ENCODE data around the gene PTPRD. TPM values are rescaled to one million over a fixed set of nuclear protein-coding genes. Genes with fewer than 3 reads are reported as not detected.

Gene PTPRD
- total RNA-seq, 1 experiment from 2014 or later, result not detected

DNA sequence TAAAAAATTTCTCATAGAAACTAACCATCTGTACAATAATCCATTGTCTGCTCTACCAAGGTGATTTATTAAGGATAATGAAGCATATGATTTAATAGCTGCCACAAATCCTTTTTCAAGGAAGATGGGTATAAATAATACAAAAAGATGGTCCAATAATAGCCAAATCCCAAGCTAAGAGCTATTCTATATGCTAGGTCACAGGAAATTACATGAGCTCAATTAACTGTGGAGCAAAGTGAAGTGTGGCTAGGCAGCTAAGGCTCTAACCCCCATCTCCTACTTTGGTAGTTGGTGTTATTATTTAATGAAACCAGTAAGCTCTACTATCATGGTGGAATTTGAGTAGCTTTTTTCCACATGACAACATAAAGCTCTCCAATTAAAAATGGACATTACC is 1768.3 kb downstream of the PTPRD start:
- no peak overlapping the region for H3K4me3 ChIP-seq (ENCODE audit: low read depth in 2 of 2, low read length in 2 of 2)
- in situ Hi-C loops (cut with HindIII; ENCODE audit: low pct_unique_long_range_greater_than_20kb, low sequenced_read_pairs), result no loop called here
- no TSS peak for BruUV-seq (replicated peaks)
- TF ChIP-seq SIN3A (IDR thresholded peaks at IDR 0.05; ENCODE audit: borderline replicate concordance, insufficient read depth, low read depth, low read length), result no peak
- TF ChIP-seq, protein P1, sequence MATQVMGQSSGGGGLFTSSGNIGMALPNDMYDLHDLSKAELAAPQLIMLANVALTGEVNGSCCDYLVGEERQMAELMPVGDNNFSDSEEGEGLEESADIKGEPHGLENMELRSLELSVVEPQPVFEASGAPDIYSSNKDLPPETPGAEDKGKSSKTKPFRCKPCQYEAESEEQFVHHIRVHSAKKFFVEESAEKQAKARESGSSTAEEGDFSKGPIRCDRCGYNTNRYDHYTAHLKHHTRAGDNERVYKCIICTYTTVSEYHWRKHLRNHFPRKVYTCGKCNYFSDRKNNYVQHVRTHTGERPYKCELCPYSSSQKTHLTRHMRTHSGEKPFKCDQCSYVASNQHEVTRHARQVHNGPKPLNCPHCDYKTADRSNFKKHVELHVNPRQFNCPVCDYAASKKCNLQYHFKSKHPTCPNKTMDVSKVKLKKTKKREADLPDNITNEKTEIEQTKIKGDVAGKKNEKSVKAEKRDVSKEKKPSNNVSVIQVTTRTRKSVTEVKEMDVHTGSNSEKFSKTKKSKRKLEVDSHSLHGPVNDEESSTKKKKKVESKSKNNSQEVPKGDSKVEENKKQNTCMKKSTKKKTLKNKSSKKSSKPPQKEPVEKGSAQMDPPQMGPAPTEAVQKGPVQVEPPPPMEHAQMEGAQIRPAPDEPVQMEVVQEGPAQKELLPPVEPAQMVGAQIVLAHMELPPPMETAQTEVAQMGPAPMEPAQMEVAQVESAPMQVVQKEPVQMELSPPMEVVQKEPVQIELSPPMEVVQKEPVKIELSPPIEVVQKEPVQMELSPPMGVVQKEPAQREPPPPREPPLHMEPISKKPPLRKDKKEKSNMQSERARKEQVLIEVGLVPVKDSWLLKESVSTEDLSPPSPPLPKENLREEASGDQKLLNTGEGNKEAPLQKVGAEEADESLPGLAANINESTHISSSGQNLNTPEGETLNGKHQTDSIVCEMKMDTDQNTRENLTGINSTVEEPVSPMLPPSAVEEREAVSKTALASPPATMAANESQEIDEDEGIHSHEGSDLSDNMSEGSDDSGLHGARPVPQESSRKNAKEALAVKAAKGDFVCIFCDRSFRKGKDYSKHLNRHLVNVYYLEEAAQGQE (IDR thresholded peaks at IDR 0.05; ENCODE audit: insufficient read depth in 1 of 2, low read depth in 2 of 2, low read length in 1 of 2), result no peak
- TF ChIP-seq, protein P2, sequence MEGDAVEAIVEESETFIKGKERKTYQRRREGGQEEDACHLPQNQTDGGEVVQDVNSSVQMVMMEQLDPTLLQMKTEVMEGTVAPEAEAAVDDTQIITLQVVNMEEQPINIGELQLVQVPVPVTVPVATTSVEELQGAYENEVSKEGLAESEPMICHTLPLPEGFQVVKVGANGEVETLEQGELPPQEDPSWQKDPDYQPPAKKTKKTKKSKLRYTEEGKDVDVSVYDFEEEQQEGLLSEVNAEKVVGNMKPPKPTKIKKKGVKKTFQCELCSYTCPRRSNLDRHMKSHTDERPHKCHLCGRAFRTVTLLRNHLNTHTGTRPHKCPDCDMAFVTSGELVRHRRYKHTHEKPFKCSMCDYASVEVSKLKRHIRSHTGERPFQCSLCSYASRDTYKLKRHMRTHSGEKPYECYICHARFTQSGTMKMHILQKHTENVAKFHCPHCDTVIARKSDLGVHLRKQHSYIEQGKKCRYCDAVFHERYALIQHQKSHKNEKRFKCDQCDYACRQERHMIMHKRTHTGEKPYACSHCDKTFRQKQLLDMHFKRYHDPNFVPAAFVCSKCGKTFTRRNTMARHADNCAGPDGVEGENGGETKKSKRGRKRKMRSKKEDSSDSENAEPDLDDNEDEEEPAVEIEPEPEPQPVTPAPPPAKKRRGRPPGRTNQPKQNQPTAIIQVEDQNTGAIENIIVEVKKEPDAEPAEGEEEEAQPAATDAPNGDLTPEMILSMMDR (IDR thresholded peaks at IDR 0.05), result no peak
- no peaks in the 10 kb centered on the region for H3K4me1 ChIP-seq (ENCODE audit: control insufficient read depth, insufficient read depth, low read length)
- no peaks in the 10 kb centered on the region for H3K36me3 ChIP-seq (ENCODE audit: control insufficient read depth, insufficient read depth, low read length)
- no peaks in the 10 kb centered on the region for H3K27me3 ChIP-seq (ENCODE audit: control insufficient read depth, insufficient read depth, low read length)
- no peak for ATAC-seq
- intact Hi-C loops (cut with micrococcal nuclease; ENCODE audit: unreplicated experiment), result no loop called here
- ChIA-PET POLR2A (no interaction called here), CTCF (no interaction called here)
- no peak overlapping the region for H3K27ac ChIP-seq (ENCODE audit: low read length)
- H3K9me3 ChIP-seq (ENCODE audit: control insufficient read depth, insufficient read depth, low read depth, low read length), result no peaks in the 10 kb centered on the region
- DNase-seq (ENCODE audit: low read depth, low spot score), result no peak

DNA sequence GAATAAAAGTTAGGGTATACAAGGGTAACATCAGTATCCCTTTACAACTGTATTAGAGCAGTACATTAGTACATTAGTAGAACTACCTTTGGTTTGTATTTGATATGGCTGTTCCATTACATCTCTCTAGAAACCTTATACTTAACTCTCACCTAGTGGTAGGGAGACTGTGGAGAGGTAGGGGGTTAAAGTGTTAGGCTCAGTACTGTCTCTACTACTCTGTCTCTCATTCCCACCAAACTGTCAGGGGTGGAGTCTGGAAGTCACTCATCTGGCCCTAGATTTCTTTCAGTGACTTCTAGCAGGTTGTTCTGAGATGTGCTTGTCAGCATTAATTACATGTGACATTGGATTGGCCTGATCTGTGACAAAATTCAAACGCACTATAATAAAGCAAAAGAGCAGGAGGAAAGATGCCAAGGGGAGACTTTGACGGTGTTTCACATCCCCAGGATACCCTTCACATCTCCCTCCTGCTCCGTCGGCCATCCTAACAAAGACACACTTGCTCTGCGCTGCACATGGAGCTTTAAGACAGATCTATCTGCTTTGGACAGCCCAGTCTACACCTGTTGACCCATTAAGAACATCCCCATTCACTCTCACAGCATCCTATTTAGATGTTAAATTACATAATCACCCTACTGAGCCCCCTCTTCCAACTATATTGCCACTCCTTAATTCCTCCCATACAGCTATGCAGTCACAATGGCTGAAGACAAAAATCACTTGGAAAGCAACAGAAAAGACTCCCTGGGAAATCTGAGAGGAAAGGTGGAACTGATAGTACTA is 1770.2 kb downstream of the PTPRD start:
- POLR2A ChIA-PET, result no interaction called here
- BruUV-seq (replicated peaks), result no TSS peak

More for the DNA sequence above, 1770.2 kb downstream of the PTPRD start:
- Histone ChIP-seq H3K27ac (ENCODE audit: low read length) (no peak overlapping the region), H3K9me3 (ENCODE audit: control insufficient read depth, insufficient read depth, low read depth, low read length) (no peaks in the 10 kb centered on the region), H3K27me3 (ENCODE audit: control insufficient read depth, insufficient read depth, low read length) (no peaks in the 10 kb centered on the region), H3K4me3 (ENCODE audit: low read depth in 2 of 2, low read length in 2 of 2) (no peak overlapping the region), H3K4me1 (ENCODE audit: control insufficient read depth, insufficient read depth, low read length) (no peaks in the 10 kb centered on the region), H3K36me3 (ENCODE audit: control insufficient read depth, insufficient read depth, low read length) (no peaks in the 10 kb centered on the region)
- intact Hi-C loops (cut with micrococcal nuclease; ENCODE audit: unreplicated experiment), result no loop called here
- ATAC-seq, result no peak
- CTCF ChIA-PET, result no interaction called here
- TF ChIP-seq TCF7L2 (IDR thresholded peaks at IDR 0.05; ENCODE audit: low read depth, low read length) (no peak), SIN3A (IDR thresholded peaks at IDR 0.05; ENCODE audit: borderline replicate concordance, insufficient read depth, low read depth, low read length) (no peak), POLR2AphosphoS5 (IDR thresholded peaks at IDR 0.05; ENCODE audit: low read depth, low read length) (no peak)
- TF ChIP-seq, protein P1 (IDR thresholded peaks at IDR 0.05; ENCODE audit: insufficient read depth in 1 of 2, low read depth in 2 of 2, low read length in 1 of 2), result no peak
- TF ChIP-seq, protein P2 (IDR thresholded peaks at IDR 0.05), result no peak
- no peak for DNase-seq (ENCODE audit: low read depth, low spot score)
- in situ Hi-C loops (cut with HindIII; ENCODE audit: low pct_unique_long_range_greater_than_20kb, low sequenced_read_pairs), result no loop called here
